Loucy (cell line): ENCODE data around the gene UBE3C.

ENCODE experiments used
- H2AFZ ChIP-seq: fragments of 200-600 bp; sonication (generic); 2 replicates; pipeline ENCODE4 v1.6.0; 2016; ENCODE audit warnings: antibody characterized with exemption, mild to moderate bottlenecking, low read length, moderate library complexity
- H3F3A ChIP-seq: fragments of 200-600 bp; 2 replicates; pipeline ENCODE4 v1.6.0; 2016; ENCODE audit warnings: antibody characterized with exemption, low read depth, mild to moderate bottlenecking
- H3K27me3 ChIP-seq: fragments of 200-600 bp; sonication (generic); 2 replicates; pipeline ENCODE4 v1.6.1; 2014; ENCODE audit warnings: low read length, mild to moderate bottlenecking; ENCODE audit not compliant: insufficient read depth, poor library complexity, severe bottlenecking
- H3K36me3 ChIP-seq: fragments of 200-600 bp; sonication (generic); 2 replicates; pipeline ENCODE4 v1.6.1; 2016; ENCODE audit warnings: low read length; ENCODE audit not compliant: insufficient read depth
- H3K4me1 ChIP-seq: fragments of 200-600 bp; sonication (generic); 2 replicates; pipeline ENCODE4 v1.5.1; 2014; ENCODE audit warnings: low read length, mild to moderate bottlenecking; ENCODE audit not compliant: insufficient read depth, poor library complexity, severe bottlenecking
- H3K4me2 ChIP-seq: fragments of 200-600 bp; sonication (generic); 2 replicates; pipeline ENCODE4 v1.6.0; 2014; ENCODE audit warnings: antibody characterized with exemption, low read length, low read depth, mild to moderate bottlenecking; ENCODE audit not compliant: poor library complexity, severe bottlenecking
- H3K4me3 ChIP-seq: fragments of 200-600 bp; sonication (generic); 2 replicates; pipeline ENCODE4 v1.5.1; 2014; ENCODE audit warnings: low read length, mild to moderate bottlenecking, mixed read lengths; ENCODE audit not compliant: poor library complexity, severe bottlenecking
- H3K79me2 ChIP-seq: fragments of 200-600 bp; sonication (generic); 2 replicates; pipeline ENCODE4 v1.6.1; 2014; ENCODE audit warnings: low read length; ENCODE audit not compliant: insufficient read depth
- H3K9ac ChIP-seq: fragments of 200-600 bp; sonication (generic); 2 replicates; pipeline ENCODE4 v1.6.0; 2014; ENCODE audit warnings: mild to moderate bottlenecking, low read depth, low read length, moderate library complexity; ENCODE audit not compliant: poor library complexity, severe bottlenecking
- H3K9me2 ChIP-seq: fragments of 200-600 bp; sonication (generic); replicated peaks from 2 replicates; pipeline ENCODE4 v1.6.1; 2016; ENCODE audit warnings: low read depth, low read length, mixed read lengths
- H3K9me3 ChIP-seq: fragments of 200-600 bp; sonication (generic); 2 replicates; pipeline ENCODE4 v1.6.1; 2014; ENCODE audit warnings: mild to moderate bottlenecking, antibody characterized with exemption, low read length, low read depth; ENCODE audit not compliant: insufficient read depth
- H4K20me1 ChIP-seq: fragments of 200-600 bp; sonication (generic); 2 replicates; pipeline ENCODE4 v1.6.0; 2014; ENCODE audit warnings: antibody characterized with exemption, low read length, mild to moderate bottlenecking; ENCODE audit not compliant: insufficient read depth, poor library complexity, severe bottlenecking
- CTCF ChIP-seq: fragments of 200-600 bp; sonication (generic); conservative IDR thresholded peaks from 2 replicates; pipeline ENCODE4 v1.5.1; 2014; ENCODE audit warnings: mild to moderate bottlenecking, antibody characterized with exemption, low read length
- EZH2phosphoT487 ChIP-seq: fragments of 200-600 bp; IDR thresholded peaks from 2 replicates; pipeline ENCODE4 v1.6.1; 2018; ENCODE audit warnings: antibody characterized with exemption, mild to moderate bottlenecking, moderate library complexity, borderline replicate concordance

Gene UBE3C

GRCh38 chr7:157116762-157117161, 22.0 kb upstream of the UBE3C start:
- Histone ChIP-seq H3K36me3 (no peaks in the 10 kb centered on the region), H3K79me2 (no peaks in the 10 kb centered on the region), H3K9me3 (peaks cover 4% of the 10 kb centered on the region; the same call in 1 of the 2 replicates), H3F3A (no peaks in the 10 kb centered on the region), H2AFZ (no peak overlapping the region), H3K4me2 (no peak overlapping the region), H3K4me3 (no peak overlapping the region), H3K9ac (no peak overlapping the region), H3K9me2 (no peaks in the 10 kb centered on the region), H3K4me1 (no peaks in the 10 kb centered on the region), H3K27me3 (no peaks in the 10 kb centered on the region), H4K20me1 (no peaks in the 10 kb centered on the region)
- no peak for TF ChIP-seq CTCF
- no peak for TF ChIP-seq EZH2phosphoT487

- no peaks in the 10 kb centered on the region for H4K20me1 ChIP-seq
- no peak overlapping the region for H3K9ac ChIP-seq
- H3K4me1 ChIP-seq, result no peaks in the 10 kb centered on the region
- H3K4me3 ChIP-seq, result no peak overlapping the region
- H2AFZ ChIP-seq, result no peak overlapping the region
- no peaks in the 10 kb centered on the region for H3K27me3 ChIP-seq
- no peak overlapping the region for H3K4me2 ChIP-seq
- H3K9me2 ChIP-seq, result no peaks in the 10 kb centered on the region
- H3F3A ChIP-seq, result no peaks in the 10 kb centered on the region
- H3K9me3 ChIP-seq, result peaks cover 1% of the 10 kb centered on the region; the same call in 1 of the 2 replicates
- H3K36me3 ChIP-seq, result no peaks in the 10 kb centered on the region
- TF ChIP-seq EZH2phosphoT487 (no peak), CTCF (no peak)
- no peaks in the 10 kb centered on the region for H3K79me2 ChIP-seq
Measured at GRCh38 chr7:157117796-157118195, 20.9 kb upstream of the UBE3C start.

GRCh38 chr7:157120181-157120580, 18.5 kb upstream of the UBE3C start:
- H3F3A ChIP-seq, result no peaks in the 10 kb centered on the region
- H3K4me3 ChIP-seq, result no peak overlapping the region
- H2AFZ ChIP-seq, result no peak overlapping the region
- no peak overlapping the region for H3K9ac ChIP-seq
- no peaks in the 10 kb centered on the region for H3K9me2 ChIP-seq
- H3K27me3 ChIP-seq, result no peaks in the 10 kb centered on the region
- no peaks in the 10 kb centered on the region for H3K79me2 ChIP-seq
- H4K20me1 ChIP-seq, result no peaks in the 10 kb centered on the region
- no peaks in the 10 kb centered on the region for H3K36me3 ChIP-seq
- no peak for TF ChIP-seq CTCF
- no peak for TF ChIP-seq EZH2phosphoT487
- H3K9me3 ChIP-seq, result no peaks in the 10 kb centered on the region
- no peak overlapping the region for H3K4me2 ChIP-seq
- no peaks in the 10 kb centered on the region for H3K4me1 ChIP-seq
